WTC11 (cell line): ENCODE data around the gene ASB11. TPM values are rescaled to one million over a fixed set of nuclear protein-coding genes. Genes with fewer than 3 reads are reported as not detected.

Experiments
- ATAC-seq: fragments of 200-7000 bp; cut with Tn5 transposase; 2 replicates; pipeline ENCODE4 v1.10.0; 2021; ENCODE audit warnings: mild to moderate bottlenecking, moderate library complexity
- CTCF ChIA-PET: fragments of 300-600 bp; sonication (Branson Sonifier 250); formaldehyde crosslinking; loops from one replicate; lab custom pipeline; 2021; ENCODE audit warnings: antibody characterized with exemption; lab: Charles Lee
- POLR2A ChIA-PET: fragments of 350-600 bp; sonication (Branson Sonifier 250); formaldehyde crosslinking; loops from one replicate; lab custom pipeline; 2021; ENCODE audit warnings: antibody characterized with exemption; lab: Charles Lee
- DNase-seq: peaks from one replicate; pipeline ENCODE4 v3.0.0; 2021; ENCODE audit warnings: low spot score
- H3K27ac Mint-ChIP-seq: 2 replicates; pipeline ENCODE4 v1.8.0; 2021; ENCODE audit warnings: mixed read lengths
- H3K27me3 Mint-ChIP-seq: 2 replicates; pipeline ENCODE4 v1.8.0; 2021; ENCODE audit warnings: low read depth, mild to moderate bottlenecking, moderate library complexity, mixed read lengths
- H3K36me3 Mint-ChIP-seq: 2 replicates; pipeline ENCODE4 v1.8.0; 2021; ENCODE audit warnings: mixed read lengths
- H3K4me1 Mint-ChIP-seq: 2 replicates; pipeline ENCODE4 v1.8.0; 2022; ENCODE audit warnings: mixed read lengths
- H3K4me3 Mint-ChIP-seq: 2 replicates; pipeline ENCODE4 v1.8.0; 2021; ENCODE audit warnings: mild to moderate bottlenecking, moderate library complexity, mixed read lengths
- H3K9me3 Mint-ChIP-seq: 2 replicates; pipeline ENCODE4 v1.8.0; 2021; ENCODE audit warnings: mixed read lengths
- CREM ChIP-seq: sonication (generic); formaldehyde crosslinking; IDR thresholded peaks from 2 replicates; pipeline ENCODE4 v1.8.1; 2022; ENCODE audit warnings: mild to moderate bottlenecking, missing genetic modification reagents, moderate library complexity
- EMX1 ChIP-seq: fragments of 250-450 bp; sonication (Bioruptor Pico); IDR thresholded peaks from 2 replicates; pipeline ENCODE4 v1.8.0; 2021; ENCODE audit warnings: mild to moderate bottlenecking
- IRF2 ChIP-seq: sonication (generic); formaldehyde crosslinking; IDR thresholded peaks from 2 replicates; pipeline ENCODE4 v1.8.0; 2022; ENCODE audit warnings: low read depth, missing genetic modification reagents, borderline replicate concordance
- JAZF1 ChIP-seq: fragments of 250-450 bp; sonication (Bioruptor Pico); IDR thresholded peaks from 2 replicates; pipeline ENCODE4 v1.9.0; 2021; ENCODE audit warnings: moderate library complexity, mild to moderate bottlenecking, inconsistent platforms
- NFYB ChIP-seq: sonication (generic); formaldehyde crosslinking; conservative IDR thresholded peaks from 2 replicates; pipeline ENCODE4 v1.8.0; 2022; ENCODE audit warnings: low read depth, missing genetic modification reagents
- RELA ChIP-seq: sonication (generic); formaldehyde crosslinking; IDR thresholded peaks from 2 replicates; pipeline ENCODE4 v1.8.1; 2022; ENCODE audit warnings: missing genetic modification reagents, mild to moderate bottlenecking, borderline replicate concordance
- SOX15 ChIP-seq: fragments of 250-450 bp; sonication (Bioruptor Pico); IDR thresholded peaks from 2 replicates; pipeline ENCODE4 v1.9.0; 2021; ENCODE audit warnings: mild to moderate bottlenecking
- TEAD1 ChIP-seq: sonication (generic); formaldehyde crosslinking; IDR thresholded peaks from 2 replicates; pipeline ENCODE4 v1.8.0; 2022; ENCODE audit warnings: mild to moderate bottlenecking, missing genetic modification reagents
- TP53 ChIP-seq: sonication (generic); formaldehyde crosslinking; IDR thresholded peaks from 2 replicates; pipeline ENCODE4 v1.8.1; 2023; ENCODE audit warnings: mild to moderate bottlenecking, missing genetic modification reagents
- ZNF121 ChIP-seq: sonication (generic); formaldehyde crosslinking; IDR thresholded peaks from 2 replicates; pipeline ENCODE4 v1.8.0; 2023; ENCODE audit warnings: missing genetic modification reagents
- ZNF232 ChIP-seq: sonication (generic); formaldehyde crosslinking; IDR thresholded peaks from 2 replicates; pipeline ENCODE4 v1.8.0; 2022; ENCODE audit warnings: mild to moderate bottlenecking, missing genetic modification reagents
- ZNF317 ChIP-seq: sonication (generic); formaldehyde crosslinking; IDR thresholded peaks from 2 replicates; pipeline ENCODE4 v1.8.1; 2023; ENCODE audit warnings: low read depth, mild to moderate bottlenecking, moderate library complexity, missing genetic modification reagents, borderline replicate concordance
- total RNA-seq: library from RNA; stranded (reverse); gene quantifications from 3 replicates; pipeline ENCODE4 v1.2.3, GENCODE V29; 2021
- TF ChIP-seq, protein P1 (sequence below): sonication (generic); formaldehyde crosslinking; IDR thresholded peaks from 2 replicates; pipeline ENCODE4 v1.8.1; 2022; ENCODE audit warnings: mild to moderate bottlenecking, moderate library complexity, missing genetic modification reagents
- TF ChIP-seq, protein P2 (sequence below): sonication (generic); formaldehyde crosslinking; IDR thresholded peaks from 2 replicates; pipeline ENCODE4 v1.8.1; 2023; ENCODE audit warnings: mild to moderate bottlenecking, missing genetic modification reagents
- TF ChIP-seq, protein P3 (sequence below): sonication (generic); formaldehyde crosslinking; IDR thresholded peaks from 2 replicates; pipeline ENCODE4 v1.8.0; 2022; ENCODE audit warnings: mild to moderate bottlenecking, missing genetic modification reagents
- TF ChIP-seq, protein P4 (sequence below): sonication (generic); formaldehyde crosslinking; conservative IDR thresholded peaks from 2 replicates; pipeline ENCODE4 v1.8.1; 2022; ENCODE audit warnings: mild to moderate bottlenecking, missing genetic modification reagents
- TF ChIP-seq, protein P5 (sequence below): sonication (generic); formaldehyde crosslinking; IDR thresholded peaks from 2 replicates; pipeline ENCODE4 v1.8.1; 2023; ENCODE audit warnings: mild to moderate bottlenecking, missing genetic modification reagents, moderate library complexity
- TF ChIP-seq, protein P6 (sequence below): sonication (generic); formaldehyde crosslinking; IDR thresholded peaks from 2 replicates; pipeline ENCODE4 v1.8.0; 2022; ENCODE audit warnings: mild to moderate bottlenecking, missing genetic modification reagents
- TF ChIP-seq, protein P7 (sequence below): sonication (generic); formaldehyde crosslinking; IDR thresholded peaks from 2 replicates; pipeline ENCODE4 v1.8.0; 2023; ENCODE audit warnings: missing genetic modification reagents, mild to moderate bottlenecking, borderline replicate concordance
- TF ChIP-seq, protein P8 (sequence below): sonication (generic); formaldehyde crosslinking; IDR thresholded peaks from 2 replicates; pipeline ENCODE4 v1.8.1; 2022; ENCODE audit warnings: missing genetic modification reagents, borderline replicate concordance

ASB11 gene
- total RNA-seq, 1 experiment from 2014 or later: not detected

DNA sequence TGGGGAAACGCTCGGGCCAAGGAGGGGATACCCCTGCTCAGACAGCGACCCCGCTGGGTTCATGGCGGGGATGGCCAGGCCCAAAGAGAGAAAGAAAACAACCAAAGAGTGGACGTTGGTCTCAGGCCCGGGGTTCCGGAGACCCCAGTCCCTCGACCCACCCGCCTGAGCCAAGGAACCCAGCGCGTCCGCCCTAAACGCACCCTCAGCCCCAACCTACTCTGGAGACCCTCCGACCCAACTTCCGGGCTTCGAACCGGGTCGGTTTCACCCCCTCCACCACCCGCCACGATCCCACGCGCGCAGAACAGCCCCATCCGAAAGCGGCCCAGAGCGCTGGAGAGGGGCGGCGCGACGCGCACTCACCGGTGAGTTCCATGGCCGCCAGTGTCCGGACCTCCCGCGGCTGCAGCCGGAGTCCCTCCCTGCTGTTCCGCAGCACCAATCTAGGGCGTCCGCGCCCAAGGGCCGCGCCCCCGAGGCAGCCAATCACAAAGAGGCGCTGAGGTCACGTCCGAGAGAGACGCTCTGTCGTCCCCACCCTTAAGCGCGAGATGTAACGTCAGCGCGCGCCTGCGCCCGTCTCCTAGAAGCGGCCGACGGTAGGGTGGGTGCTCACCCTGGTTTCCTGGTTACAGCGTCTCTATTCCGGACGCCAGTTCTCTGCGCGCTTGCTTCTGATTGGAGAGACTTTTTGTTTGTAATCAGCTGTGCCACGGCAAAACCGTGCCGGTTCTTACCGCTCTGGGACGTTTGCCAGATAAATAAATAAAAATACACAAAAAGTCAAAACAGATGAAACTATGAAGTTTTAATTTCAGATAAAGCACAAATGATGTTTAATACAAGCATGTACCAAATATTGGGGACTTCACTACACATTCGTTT, 19.9 kb upstream of the ASB11 start, which contains the start of gene PIGA:
PIGA (minus strand) TSS at position 389 of the 888 bp plus-strand sequence. CDS start 3,593 bp downstream, outside the sequence.
- CTCF ChIA-PET: no interaction called here

DNA sequence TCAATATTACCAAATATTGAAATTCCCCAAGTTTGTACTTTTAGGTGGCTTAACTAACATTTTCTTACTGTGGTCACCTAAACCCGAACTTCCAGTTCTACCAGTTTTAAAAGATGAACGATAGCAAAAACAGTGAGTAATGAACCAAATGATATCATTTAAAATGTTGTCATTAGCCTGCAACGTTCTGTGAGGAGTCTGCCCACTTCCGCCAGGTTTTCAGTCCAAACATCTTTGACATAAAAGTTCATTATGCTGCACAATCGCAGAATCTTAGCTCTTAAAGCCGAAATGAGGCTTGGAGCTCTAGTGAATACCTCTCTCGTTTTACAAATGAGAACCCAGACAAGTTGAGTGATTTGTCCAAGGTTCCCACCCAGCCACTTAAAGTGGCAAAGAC, 19.1 kb upstream of the ASB11 start:
- DNase-seq: no peak
- Mint-ChIP-seq H3K4me1 (peaks cover 9% of the 10 kb centered on the region; the same call in 1 of the 2 replicates), H3K27ac (peak overlapping the region; percentile 93), H3K27me3 (peaks cover 8% of the 10 kb centered on the region; the same call in 1 of the 2 replicates), H3K4me3 (peak overlapping the region; percentile 91), H3K36me3 (peaks cover 3% of the 10 kb centered on the region; the same call in 1 of the 2 replicates), H3K9me3 (no peaks in the 10 kb centered on the region)
- POLR2A ChIA-PET: interaction anchor here (0.7 kb wide), 1 partner anchor 1309 kb away, joined by 4 read pairs; no protein-coding TSS in a partner anchor
- CTCF ChIA-PET: no interaction called here
- no peak for ATAC-seq
- no peak for TF ChIP-seq TP53 (CRISPR knock-in tag)
- no peak for TF ChIP-seq EMX1 (CRISPR knock-in tag)
- no peak for TF ChIP-seq ZNF121 (CRISPR knock-in tag)
- TF ChIP-seq, protein P1, sequence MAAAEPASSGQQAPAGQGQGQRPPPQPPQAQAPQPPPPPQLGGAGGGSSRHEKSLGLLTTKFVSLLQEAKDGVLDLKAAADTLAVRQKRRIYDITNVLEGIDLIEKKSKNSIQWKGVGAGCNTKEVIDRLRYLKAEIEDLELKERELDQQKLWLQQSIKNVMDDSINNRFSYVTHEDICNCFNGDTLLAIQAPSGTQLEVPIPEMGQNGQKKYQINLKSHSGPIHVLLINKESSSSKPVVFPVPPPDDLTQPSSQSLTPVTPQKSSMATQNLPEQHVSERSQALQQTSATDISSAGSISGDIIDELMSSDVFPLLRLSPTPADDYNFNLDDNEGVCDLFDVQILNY (CRISPR knock-in tag): no peak
- no peak for TF ChIP-seq IRF2 (CRISPR knock-in tag)
- TF ChIP-seq ZNF317 (CRISPR knock-in tag): no peak
- no peak for TF ChIP-seq ZNF232 (CRISPR knock-in tag)
- TF ChIP-seq RELA (CRISPR knock-in tag): no peak
- TF ChIP-seq, protein P2, sequence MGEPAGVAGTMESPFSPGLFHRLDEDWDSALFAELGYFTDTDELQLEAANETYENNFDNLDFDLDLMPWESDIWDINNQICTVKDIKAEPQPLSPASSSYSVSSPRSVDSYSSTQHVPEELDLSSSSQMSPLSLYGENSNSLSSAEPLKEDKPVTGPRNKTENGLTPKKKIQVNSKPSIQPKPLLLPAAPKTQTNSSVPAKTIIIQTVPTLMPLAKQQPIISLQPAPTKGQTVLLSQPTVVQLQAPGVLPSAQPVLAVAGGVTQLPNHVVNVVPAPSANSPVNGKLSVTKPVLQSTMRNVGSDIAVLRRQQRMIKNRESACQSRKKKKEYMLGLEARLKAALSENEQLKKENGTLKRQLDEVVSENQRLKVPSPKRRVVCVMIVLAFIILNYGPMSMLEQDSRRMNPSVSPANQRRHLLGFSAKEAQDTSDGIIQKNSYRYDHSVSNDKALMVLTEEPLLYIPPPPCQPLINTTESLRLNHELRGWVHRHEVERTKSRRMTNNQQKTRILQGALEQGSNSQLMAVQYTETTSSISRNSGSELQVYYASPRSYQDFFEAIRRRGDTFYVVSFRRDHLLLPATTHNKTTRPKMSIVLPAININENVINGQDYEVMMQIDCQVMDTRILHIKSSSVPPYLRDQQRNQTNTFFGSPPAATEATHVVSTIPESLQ (CRISPR knock-in tag): no peak

More for the DNA sequence above, 19.9 kb upstream of the ASB11 start, which contains the start of gene PIGA:
- ATAC-seq (peak; percentile 99), DNase-seq (peak; percentile 88)
- Mint-ChIP-seq H3K9me3 (no peaks in the 10 kb centered on the region), H3K4me3 (peak within 1 kb of the TSS; percentile 91), H3K27me3 (peaks cover 8% of the 10 kb centered on the region; the same call in 1 of the 2 replicates), H3K27ac (peak within 1 kb of the TSS; percentile 93), H3K36me3 (peaks cover 3% of the 10 kb centered on the region; the same call in 1 of the 2 replicates), H3K4me1 (peaks cover 9% of the 10 kb centered on the region; the same call in 1 of the 2 replicates)
- POLR2A ChIA-PET: no interaction called here
- no peak for TF ChIP-seq TP53 (CRISPR knock-in tag)
- 0 out of 2 replicates have a peak, but pooled peaks have one; percentile 22 for TF ChIP-seq TEAD1 (CRISPR knock-in tag)
- TF ChIP-seq, protein P3, sequence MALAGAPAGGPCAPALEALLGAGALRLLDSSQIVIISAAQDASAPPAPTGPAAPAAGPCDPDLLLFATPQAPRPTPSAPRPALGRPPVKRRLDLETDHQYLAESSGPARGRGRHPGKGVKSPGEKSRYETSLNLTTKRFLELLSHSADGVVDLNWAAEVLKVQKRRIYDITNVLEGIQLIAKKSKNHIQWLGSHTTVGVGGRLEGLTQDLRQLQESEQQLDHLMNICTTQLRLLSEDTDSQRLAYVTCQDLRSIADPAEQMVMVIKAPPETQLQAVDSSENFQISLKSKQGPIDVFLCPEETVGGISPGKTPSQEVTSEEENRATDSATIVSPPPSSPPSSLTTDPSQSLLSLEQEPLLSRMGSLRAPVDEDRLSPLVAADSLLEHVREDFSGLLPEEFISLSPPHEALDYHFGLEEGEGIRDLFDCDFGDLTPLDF (CRISPR knock-in tag): no peak
- TF ChIP-seq SOX15 (CRISPR knock-in tag): no peak
- TF ChIP-seq, protein P4, sequence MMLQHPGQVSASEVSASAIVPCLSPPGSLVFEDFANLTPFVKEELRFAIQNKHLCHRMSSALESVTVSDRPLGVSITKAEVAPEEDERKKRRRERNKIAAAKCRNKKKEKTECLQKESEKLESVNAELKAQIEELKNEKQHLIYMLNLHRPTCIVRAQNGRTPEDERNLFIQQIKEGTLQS (CRISPR knock-in tag): no peak
- no peak for TF ChIP-seq EMX1 (CRISPR knock-in tag)
- TF ChIP-seq, protein P5, sequence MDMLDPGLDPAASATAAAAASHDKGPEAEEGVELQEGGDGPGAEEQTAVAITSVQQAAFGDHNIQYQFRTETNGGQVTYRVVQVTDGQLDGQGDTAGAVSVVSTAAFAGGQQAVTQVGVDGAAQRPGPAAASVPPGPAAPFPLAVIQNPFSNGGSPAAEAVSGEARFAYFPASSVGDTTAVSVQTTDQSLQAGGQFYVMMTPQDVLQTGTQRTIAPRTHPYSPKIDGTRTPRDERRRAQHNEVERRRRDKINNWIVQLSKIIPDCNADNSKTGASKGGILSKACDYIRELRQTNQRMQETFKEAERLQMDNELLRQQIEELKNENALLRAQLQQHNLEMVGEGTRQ (CRISPR knock-in tag): peak; percentile 52
- peak; percentile 65; the same call in 1 of the 2 replicates for TF ChIP-seq CREM (CRISPR knock-in tag)
- TF ChIP-seq, protein P6, sequence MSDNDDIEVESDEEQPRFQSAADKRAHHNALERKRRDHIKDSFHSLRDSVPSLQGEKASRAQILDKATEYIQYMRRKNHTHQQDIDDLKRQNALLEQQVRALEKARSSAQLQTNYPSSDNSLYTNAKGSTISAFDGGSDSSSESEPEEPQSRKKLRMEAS (CRISPR knock-in tag): 0 out of 2 replicates have a peak, but pooled peaks have one; percentile 22
- TF ChIP-seq, protein P7, sequence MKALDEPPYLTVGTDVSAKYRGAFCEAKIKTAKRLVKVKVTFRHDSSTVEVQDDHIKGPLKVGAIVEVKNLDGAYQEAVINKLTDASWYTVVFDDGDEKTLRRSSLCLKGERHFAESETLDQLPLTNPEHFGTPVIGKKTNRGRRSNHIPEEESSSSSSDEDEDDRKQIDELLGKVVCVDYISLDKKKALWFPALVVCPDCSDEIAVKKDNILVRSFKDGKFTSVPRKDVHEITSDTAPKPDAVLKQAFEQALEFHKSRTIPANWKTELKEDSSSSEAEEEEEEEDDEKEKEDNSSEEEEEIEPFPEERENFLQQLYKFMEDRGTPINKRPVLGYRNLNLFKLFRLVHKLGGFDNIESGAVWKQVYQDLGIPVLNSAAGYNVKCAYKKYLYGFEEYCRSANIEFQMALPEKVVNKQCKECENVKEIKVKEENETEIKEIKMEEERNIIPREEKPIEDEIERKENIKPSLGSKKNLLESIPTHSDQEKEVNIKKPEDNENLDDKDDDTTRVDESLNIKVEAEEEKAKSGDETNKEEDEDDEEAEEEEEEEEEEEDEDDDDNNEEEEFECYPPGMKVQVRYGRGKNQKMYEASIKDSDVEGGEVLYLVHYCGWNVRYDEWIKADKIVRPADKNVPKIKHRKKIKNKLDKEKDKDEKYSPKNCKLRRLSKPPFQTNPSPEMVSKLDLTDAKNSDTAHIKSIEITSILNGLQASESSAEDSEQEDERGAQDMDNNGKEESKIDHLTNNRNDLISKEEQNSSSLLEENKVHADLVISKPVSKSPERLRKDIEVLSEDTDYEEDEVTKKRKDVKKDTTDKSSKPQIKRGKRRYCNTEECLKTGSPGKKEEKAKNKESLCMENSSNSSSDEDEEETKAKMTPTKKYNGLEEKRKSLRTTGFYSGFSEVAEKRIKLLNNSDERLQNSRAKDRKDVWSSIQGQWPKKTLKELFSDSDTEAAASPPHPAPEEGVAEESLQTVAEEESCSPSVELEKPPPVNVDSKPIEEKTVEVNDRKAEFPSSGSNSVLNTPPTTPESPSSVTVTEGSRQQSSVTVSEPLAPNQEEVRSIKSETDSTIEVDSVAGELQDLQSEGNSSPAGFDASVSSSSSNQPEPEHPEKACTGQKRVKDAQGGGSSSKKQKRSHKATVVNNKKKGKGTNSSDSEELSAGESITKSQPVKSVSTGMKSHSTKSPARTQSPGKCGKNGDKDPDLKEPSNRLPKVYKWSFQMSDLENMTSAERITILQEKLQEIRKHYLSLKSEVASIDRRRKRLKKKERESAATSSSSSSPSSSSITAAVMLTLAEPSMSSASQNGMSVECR (CRISPR knock-in tag): 0 out of 2 replicates have a peak, but pooled peaks have one; percentile 39
- peak; percentile 77 for TF ChIP-seq NFYB
- no peak for TF ChIP-seq ZNF232 (CRISPR knock-in tag)
- no peak for TF ChIP-seq JAZF1 (CRISPR knock-in tag)
- TF ChIP-seq, protein P8, sequence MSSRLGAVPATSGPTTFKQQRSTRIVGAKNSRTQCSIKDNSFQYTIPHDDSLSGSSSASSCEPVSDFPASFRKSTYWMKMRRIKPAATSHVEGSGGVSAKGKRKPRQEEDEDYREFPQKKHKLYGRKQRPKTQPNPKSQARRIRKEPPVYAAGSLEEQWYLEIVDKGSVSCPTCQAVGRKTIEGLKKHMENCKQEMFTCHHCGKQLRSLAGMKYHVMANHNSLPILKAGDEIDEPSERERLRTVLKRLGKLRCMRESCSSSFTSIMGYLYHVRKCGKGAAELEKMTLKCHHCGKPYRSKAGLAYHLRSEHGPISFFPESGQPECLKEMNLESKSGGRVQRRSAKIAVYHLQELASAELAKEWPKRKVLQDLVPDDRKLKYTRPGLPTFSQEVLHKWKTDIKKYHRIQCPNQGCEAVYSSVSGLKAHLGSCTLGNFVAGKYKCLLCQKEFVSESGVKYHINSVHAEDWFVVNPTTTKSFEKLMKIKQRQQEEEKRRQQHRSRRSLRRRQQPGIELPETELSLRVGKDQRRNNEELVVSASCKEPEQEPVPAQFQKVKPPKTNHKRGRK: no peak
